Measurements from ENCODE around the gene SEPTIN3.

The SEPTIN3 gene

GRCh38 chr22:41949297-41949965, 19.8 kb upstream of the SEPTIN3 start:
- in situ Hi-C loops (cut with MboI; ENCODE audit: low sequenced_read_pairs, unreplicated experiment): no loop called here
- TF ChIP-seq CTCF (IDR thresholded peaks at IDR 0.05; ENCODE audit: borderline replicate concordance, control extremely low read depth, extremely low read depth, insufficient read depth, missing control alignments): no peak
- DNase-seq (ENCODE audit: low spot score): no peak

GRCh38 chr22:41951898-41952474, 17.3 kb upstream of the SEPTIN3 start, which contains the start of gene SMIM45:
SMIM45 (plus strand) TSS chr22:41952150.
- TF ChIP-seq CTCF (IDR thresholded peaks at IDR 0.05; ENCODE audit: borderline replicate concordance, control extremely low read depth, extremely low read depth, insufficient read depth, missing control alignments): no peak
- in situ Hi-C loops (cut with MboI; ENCODE audit: low sequenced_read_pairs, unreplicated experiment): loop anchor here (25.0 kb wide), 1 partner anchor 485 kb away; the partner anchor contains the start of gene NFAM1

GRCh38 chr22:41952713-41953112, 16.5 kb upstream of the SEPTIN3 start:
- DNase-seq (ENCODE audit: low spot score): no peak
- in situ Hi-C loops (cut with MboI; ENCODE audit: low sequenced_read_pairs, unreplicated experiment): loop anchor here (25.0 kb wide), 1 partner anchor 485 kb away; the partner anchor contains the start of gene NFAM1
- TF ChIP-seq CTCF (IDR thresholded peaks at IDR 0.05; ENCODE audit: borderline replicate concordance, control extremely low read depth, extremely low read depth, insufficient read depth, missing control alignments): no peak

More at GRCh38 chr22:41951898-41952474, 17.3 kb upstream of the SEPTIN3 start, which contains the start of gene SMIM45:
- DNase-seq (ENCODE audit: low spot score): no peak

- TF ChIP-seq CTCF (IDR thresholded peaks at IDR 0.05; ENCODE audit: borderline replicate concordance, control extremely low read depth, extremely low read depth, insufficient read depth, missing control alignments): no peak
- no peak for DNase-seq (ENCODE audit: low spot score)
- in situ Hi-C loops (cut with MboI; ENCODE audit: low sequenced_read_pairs, unreplicated experiment): loop anchor here (25.0 kb wide), 1 partner anchor 479 kb away; the partner anchor contains the start of gene NFAM1
Observed at GRCh38 chr22:41957941-41958556, 11.2 kb upstream of the SEPTIN3 start.

GRCh38 chr22:41963453-41964111, 5.7 kb upstream of the SEPTIN3 start:
- in situ Hi-C loops (cut with MboI; ENCODE audit: low sequenced_read_pairs, unreplicated experiment): loop anchor here (25.0 kb wide), 1 partner anchor 474 kb away; the partner anchor contains the start of gene NFAM1
- no peak for TF ChIP-seq CTCF (IDR thresholded peaks at IDR 0.05; ENCODE audit: borderline replicate concordance, control extremely low read depth, extremely low read depth, insufficient read depth, missing control alignments)
- no peak for DNase-seq (ENCODE audit: low spot score)

GRCh38 chr22:41964112-41964491, 5.1 kb upstream of the SEPTIN3 start:
- no peak for TF ChIP-seq CTCF (IDR thresholded peaks at IDR 0.05; ENCODE audit: borderline replicate concordance, control extremely low read depth, extremely low read depth, insufficient read depth, missing control alignments)
- in situ Hi-C loops (cut with MboI; ENCODE audit: low sequenced_read_pairs, unreplicated experiment): loop anchor here (25.0 kb wide), 1 partner anchor 473 kb away; the partner anchor contains the start of gene NFAM1

More at GRCh38 chr22:41964112-41964491, 5.1 kb upstream of the SEPTIN3 start:
- DNase-seq (ENCODE audit: low spot score): no peak
